B cell (primary cell): ENCODE measurements around the gene BST2. TPM values are rescaled to one million over a fixed set of nuclear protein-coding genes. Genes with fewer than 3 reads are reported as not detected.

ENCODE experiments used
- ATAC-seq: fragments of 200-7000 bp; cut with Tn5 transposase; one replicate; pipeline ENCODE4 v1.10.0; 2021; ENCODE audit warnings: low read depth, mild to moderate bottlenecking, moderate number of reproducible peaks, moderate library complexity
- CTCF ChIA-PET: fragments of 350-600 bp; sonication (Branson Sonifier 250); formaldehyde crosslinking; loops from one replicate; lab custom pipeline; 2021; ENCODE audit warnings: antibody characterized with exemption, inconsistent platforms; lab: Charles Lee
- POLR2A ChIA-PET: fragments of 350-600 bp; sonication (Branson Sonifier 250); formaldehyde crosslinking; loops from one replicate; lab custom pipeline; 2021; ENCODE audit warnings: antibody characterized with exemption; lab: Charles Lee
- DNase-seq: peaks from one replicate; pipeline ENCODE4 v3.0.0; 2013
- H2AFZ ChIP-seq: 2 replicates; pipeline ENCODE4 v1.6.1; 2012; ENCODE audit warnings: mild to moderate bottlenecking, low read depth, low read length; ENCODE audit not compliant: insufficient read depth, poor library complexity, severe bottlenecking
- H3K27ac ChIP-seq, 2 donors: 1 replicate in 1 of 2; 2 replicates in 1 of 2; pipeline ENCODE4 v1.5.1; 2012 to 2013; ENCODE audit warnings: low read length in 2 of 2, mild to moderate bottlenecking in 2 of 2, moderate library complexity in 1 of 2
- H3K27me3 ChIP-seq, 4 experiments: fragments of 200-600 bp in 1 of 4; sonication (generic) in 1 of 4; replicated peaks in 1 of 4; 1 replicate in 2 of 4; 2 replicates in 2 of 4; pipeline versions ENCODE4 v1.6.1 to v1.7.0; 2013 to 2016; ENCODE audit warnings: low read length in 3 of 4, mild to moderate bottlenecking in 2 of 4, mixed read lengths in 1 of 4, moderate library complexity in 1 of 4; ENCODE audit not compliant: insufficient read depth in 4 of 4, control insufficient read depth in 3 of 4; ENCODE audit errors: control extremely low read depth in 1 of 4
- H3K36me3 ChIP-seq, 2 experiments: replicated peaks in 1 of 2; 1 replicate in 1 of 2; 2 replicates in 1 of 2; pipeline versions ENCODE4 v1.6.1 to v1.7.1; 2013; ENCODE audit warnings: low read length in 1 of 2; ENCODE audit not compliant: insufficient read depth in 2 of 2, control insufficient read depth in 1 of 2; ENCODE audit errors: control extremely low read depth in 1 of 2, extremely low read depth in 1 of 2
- H3K4me1 ChIP-seq, 2 donors: fragments of 200-600 bp in 1 of 2; sonication (generic) in 1 of 2; 1 replicate in 1 of 2; 2 replicates in 1 of 2; pipeline versions ENCODE4 v1.5.1 to v1.6.1; 2013 to 2017; ENCODE audit warnings: low read length in 2 of 2; ENCODE audit not compliant: control insufficient read depth in 2 of 2, insufficient read depth in 2 of 2
- H3K4me2 ChIP-seq: replicated peaks from 2 replicates; pipeline ENCODE3; 2012; ENCODE audit warnings: mild to moderate bottlenecking, low read depth, low read length; ENCODE audit not compliant: poor library complexity, severe bottlenecking
- H3K4me3 ChIP-seq, 5 experiments: fragments of 200-600 bp in 1 of 5; sonication (generic) in 1 of 5; 1 replicate in 3 of 5; 2 replicates in 2 of 5; pipeline versions ENCODE4 v1.5.1 to v1.7.0; 2011 to 2016; ENCODE audit warnings: low read length in 4 of 5, mild to moderate bottlenecking in 4 of 5, low read depth in 2 of 5, control low read depth in 1 of 5, moderate library complexity in 1 of 5; ENCODE audit not compliant: insufficient read depth in 1 of 5; ENCODE audit errors: control extremely low read depth in 1 of 5, extremely low read depth in 1 of 5
- H3K79me2 ChIP-seq: fragments of 200-600 bp; sonication (generic); one replicate; pipeline ENCODE4 v1.6.0; 2016; ENCODE audit warnings: low read length; ENCODE audit not compliant: control insufficient read depth, insufficient read depth
- H3K9ac ChIP-seq: fragments of 200-600 bp; sonication (generic); 2 replicates; pipeline ENCODE4 v1.6.1; 2017; ENCODE audit warnings: mild to moderate bottlenecking, low read length, moderate library complexity
- H3K9me3 ChIP-seq, 3 donors: one replicate each; pipeline versions ENCODE4 v1.6.1 to v1.7.1; 2013; ENCODE audit warnings: low read length in 2 of 3; ENCODE audit not compliant: control insufficient read depth in 2 of 3, insufficient read depth in 1 of 3; ENCODE audit errors: control extremely low read depth in 1 of 3
- H4K20me1 ChIP-seq: 2 replicates; pipeline ENCODE4 v1.6.0; 2012; ENCODE audit warnings: mild to moderate bottlenecking, low read length; ENCODE audit not compliant: insufficient read depth, control insufficient read depth, poor library complexity, severe bottlenecking
- H3K27ac Mint-ChIP-seq: one replicate; pipeline ENCODE4 v1.8.0; 2021; ENCODE audit warnings: mixed read lengths
- H3K27me3 Mint-ChIP-seq: one replicate; pipeline ENCODE4 v1.8.0; 2021; ENCODE audit warnings: mixed read lengths
- H3K4me1 Mint-ChIP-seq: one replicate; pipeline ENCODE4 v1.8.0; 2021; ENCODE audit warnings: mixed read lengths
- H3K4me3 Mint-ChIP-seq: one replicate; pipeline ENCODE4 v1.8.0; 2021; ENCODE audit warnings: mixed read lengths
- H3K9me3 Mint-ChIP-seq: one replicate; pipeline ENCODE4 v1.8.0; 2022; ENCODE audit warnings: mixed read lengths; ENCODE audit not compliant: insufficient read depth
- EZH2 ChIP-seq: IDR thresholded peaks from 2 replicates; pipeline ENCODE4 v1.6.1; 2012; ENCODE audit warnings: borderline replicate concordance, low read depth, mild to moderate bottlenecking, moderate library complexity, low read length; ENCODE audit not compliant: insufficient read depth, poor library complexity, severe bottlenecking
- WGBS: methylation state at CpG from one replicate; pipeline ENCODE4 v1.1.5; 2013; ENCODE audit warnings: missing lambda C conversion rate; ENCODE audit not compliant: insufficient coverage; 5-methylcytosine and 5-hydroxymethylcytosine counted together
- intact Hi-C: fragments of 100-400 bp; cut with micrococcal nuclease; formaldehyde crosslinking; loops from one replicate; pipeline ENCODE4 v1.10.0; 2022
- polyA plus RNA-seq: library from polyadenylated mRNA; depleted of rRNA; stranded (reverse); fragments of >200 nt; gene quantifications from 2 replicates; pipeline ENCODE4 v1.2.3, GENCODE V29; 2012
- total RNA-seq, 2 donors: library from RNA; stranded (reverse); fragments of 120-200 nt in 1 of 2; gene quantifications; 1 replicate in 1 of 2; 2 replicates in 1 of 2; pipeline versions ENCODE4 v1.2.3 to v1.2.4, GENCODE V29; 2013 to 2022
- TF ChIP-seq, protein P1 (sequence below): fragments of 200-600 bp; IDR thresholded peaks from one replicate; pipeline ENCODE4 v1.8.0; 2022; ENCODE audit warnings: antibody characterized with exemption, mild to moderate bottlenecking

BST2 gene
- total and polyA plus RNA-seq, 2 donors (not counting 1 experiment from before 2014, with no cell fraction given) = 59.7 to 79.5 TPM

DNA sequence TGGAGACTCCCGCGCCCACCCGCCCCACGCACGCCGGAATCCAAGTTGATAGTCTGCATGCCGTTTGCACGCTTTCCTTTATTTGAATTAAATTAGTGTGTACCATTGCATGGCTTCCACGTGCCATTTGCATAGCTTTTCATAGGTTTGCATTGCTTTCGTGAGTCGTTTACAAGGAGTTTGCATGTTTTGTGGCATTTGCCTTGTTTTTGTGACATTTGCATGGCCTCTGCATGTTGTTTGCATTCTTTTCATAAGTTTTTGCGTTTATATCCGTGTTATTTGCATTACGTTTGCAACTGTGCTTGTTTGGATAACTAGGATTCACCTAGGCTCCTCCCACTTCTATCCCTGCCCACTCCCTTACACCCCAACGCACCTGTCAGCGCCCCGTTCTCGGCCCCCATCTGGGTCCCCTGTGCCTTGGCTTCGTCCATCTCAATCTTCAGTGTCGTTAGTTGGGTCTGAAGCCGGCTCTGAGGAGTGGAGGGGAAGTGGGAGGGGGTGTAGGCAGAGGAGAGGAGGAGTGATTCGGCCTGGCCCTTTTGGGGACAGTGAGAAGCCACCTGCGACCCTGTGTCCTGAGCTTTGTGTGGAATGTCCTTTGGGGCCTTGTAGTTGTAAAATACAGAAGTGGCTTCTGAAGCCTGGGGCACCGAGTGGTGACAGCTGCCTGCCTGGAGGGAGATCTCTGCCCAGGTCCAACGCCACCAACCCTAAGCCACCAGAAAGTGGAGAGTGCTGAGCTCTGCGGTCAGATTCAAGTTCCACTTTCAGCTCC lies 13.9 kb downstream of the BST2 start:
- peaks cover 21% of the 10 kb centered on the region for H3K4me1 Mint-ChIP-seq

More for the DNA sequence above, 13.9 kb downstream of the BST2 start:
- ATAC-seq (no peak), DNase-seq (no peak)
- intact Hi-C loops = loop anchor here (1.0 kb wide), 4 partner anchors 14 to 78 kb away; partner anchors contain the start of gene BST2
- Histone ChIP-seq H3K4me1 (peaks cover 23 to 27% of the 10 kb centered on the region in 2 donors), H4K20me1 (no peaks in the 10 kb centered on the region), H3K4me3 (peak overlapping the region; percentile 28 to 66 (median 45)), H3K36me3 (no peaks in the 10 kb centered on the region), H3K9me3 (peaks cover 0 to 14% (median 0%) of the 10 kb centered on the region in 3 donors), H3K27ac (no peak overlapping the region), H3K79me2 (no peaks in the 10 kb centered on the region), H3K9ac (peak overlapping the region; percentile 68), H3K4me2 (peak overlapping the region; percentile 99), H2AFZ (peak overlapping the region; percentile 11), H3K27me3 (peaks cover 0 to 19% (median 9%) of the 10 kb centered on the region in 4 experiments)
- TF ChIP-seq, protein P1, sequence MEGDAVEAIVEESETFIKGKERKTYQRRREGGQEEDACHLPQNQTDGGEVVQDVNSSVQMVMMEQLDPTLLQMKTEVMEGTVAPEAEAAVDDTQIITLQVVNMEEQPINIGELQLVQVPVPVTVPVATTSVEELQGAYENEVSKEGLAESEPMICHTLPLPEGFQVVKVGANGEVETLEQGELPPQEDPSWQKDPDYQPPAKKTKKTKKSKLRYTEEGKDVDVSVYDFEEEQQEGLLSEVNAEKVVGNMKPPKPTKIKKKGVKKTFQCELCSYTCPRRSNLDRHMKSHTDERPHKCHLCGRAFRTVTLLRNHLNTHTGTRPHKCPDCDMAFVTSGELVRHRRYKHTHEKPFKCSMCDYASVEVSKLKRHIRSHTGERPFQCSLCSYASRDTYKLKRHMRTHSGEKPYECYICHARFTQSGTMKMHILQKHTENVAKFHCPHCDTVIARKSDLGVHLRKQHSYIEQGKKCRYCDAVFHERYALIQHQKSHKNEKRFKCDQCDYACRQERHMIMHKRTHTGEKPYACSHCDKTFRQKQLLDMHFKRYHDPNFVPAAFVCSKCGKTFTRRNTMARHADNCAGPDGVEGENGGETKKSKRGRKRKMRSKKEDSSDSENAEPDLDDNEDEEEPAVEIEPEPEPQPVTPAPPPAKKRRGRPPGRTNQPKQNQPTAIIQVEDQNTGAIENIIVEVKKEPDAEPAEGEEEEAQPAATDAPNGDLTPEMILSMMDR = peak; percentile 26
- no peak for TF ChIP-seq EZH2
- ChIA-PET CTCF (interaction anchor here (0.6 to 1.6 kb wide), 6 partner anchors 14 to 131 kb away, joined by 3 to 10 read pairs (median 4); partner anchors contain the start of genes ANO8 and BST2), POLR2A (interaction anchor here (0.7 to 1.6 kb wide), 2 partner anchors 14 to 20 kb away, joined by 4 read pairs; partner anchors contain the start of gene BST2)
- WGBS = 3% methylated on average over 18 of the region's 26 CpGs
- Mint-ChIP-seq H3K27ac (peak overlapping the region; percentile 37), H3K9me3 (peaks cover 3% of the 10 kb centered on the region), H3K4me3 (peak overlapping the region; percentile 91), H3K27me3 (no peaks in the 10 kb centered on the region)
